Testis (tissue), 2 donors: Measurements from ENCODE around the gene KCNB1.

Source experiments
- POLR2A ChIP-seq: fragments of 450-650 bp; IDR thresholded peaks from one replicate; pipeline ENCODE4 v1.6.1; 2017; ENCODE audit warnings: antibody characterized with exemption, mild to moderate bottlenecking, moderate library complexity
- TF ChIP-seq, protein P1 (sequence below), 3 experiments: fragments of 450-650 bp in 2 of 3; fragments of 200-600 bp in 1 of 3; sonication (generic) in 1 of 3; IDR thresholded peaks; one replicate each; pipeline ENCODE4 v1.5.1; 2016 to 2019; ENCODE audit warnings: antibody characterized with exemption in 3 of 3, mild to moderate bottlenecking in 2 of 3, moderate library complexity in 1 of 3

DNA sequence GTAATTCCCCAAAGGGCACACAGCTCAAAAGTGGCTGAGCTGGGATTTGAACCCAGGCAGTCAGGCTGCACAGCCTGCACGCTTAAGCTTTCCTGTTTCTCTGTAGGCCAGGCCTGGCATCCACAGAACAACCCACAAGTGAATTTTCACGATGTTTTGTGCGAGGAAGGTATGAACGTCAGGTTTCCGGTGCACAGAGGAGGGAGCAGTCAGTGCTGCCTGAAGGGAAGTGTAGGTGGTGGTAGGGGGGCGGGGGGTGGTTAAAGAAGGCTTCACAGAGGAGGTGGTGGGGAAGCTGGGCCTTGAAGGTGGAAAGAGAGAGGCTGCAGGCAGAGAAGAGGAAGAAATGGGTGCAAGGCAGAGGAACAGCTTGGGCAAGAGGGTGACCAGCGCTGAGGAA, 14.1 kb downstream of the KCNB1 start:
- TF ChIP-seq, protein P1, sequence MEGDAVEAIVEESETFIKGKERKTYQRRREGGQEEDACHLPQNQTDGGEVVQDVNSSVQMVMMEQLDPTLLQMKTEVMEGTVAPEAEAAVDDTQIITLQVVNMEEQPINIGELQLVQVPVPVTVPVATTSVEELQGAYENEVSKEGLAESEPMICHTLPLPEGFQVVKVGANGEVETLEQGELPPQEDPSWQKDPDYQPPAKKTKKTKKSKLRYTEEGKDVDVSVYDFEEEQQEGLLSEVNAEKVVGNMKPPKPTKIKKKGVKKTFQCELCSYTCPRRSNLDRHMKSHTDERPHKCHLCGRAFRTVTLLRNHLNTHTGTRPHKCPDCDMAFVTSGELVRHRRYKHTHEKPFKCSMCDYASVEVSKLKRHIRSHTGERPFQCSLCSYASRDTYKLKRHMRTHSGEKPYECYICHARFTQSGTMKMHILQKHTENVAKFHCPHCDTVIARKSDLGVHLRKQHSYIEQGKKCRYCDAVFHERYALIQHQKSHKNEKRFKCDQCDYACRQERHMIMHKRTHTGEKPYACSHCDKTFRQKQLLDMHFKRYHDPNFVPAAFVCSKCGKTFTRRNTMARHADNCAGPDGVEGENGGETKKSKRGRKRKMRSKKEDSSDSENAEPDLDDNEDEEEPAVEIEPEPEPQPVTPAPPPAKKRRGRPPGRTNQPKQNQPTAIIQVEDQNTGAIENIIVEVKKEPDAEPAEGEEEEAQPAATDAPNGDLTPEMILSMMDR (IDR thresholded peaks at IDR 0.05): no peak
- no peak for TF ChIP-seq POLR2A
